Mucosa of descending colon (tissue), 3 donors: ENCODE measurements around the gene M6PR. TPM values are rescaled to one million over a fixed set of nuclear protein-coding genes. Genes with fewer than 3 reads are reported as not detected.

Experiments used
- ATAC-seq: fragments of 200-7000 bp; cut with Tn5 transposase; one replicate; pipeline ENCODE4 v1.9.1; 2020; ENCODE audit warnings: mild to moderate bottlenecking, moderate library complexity
- DNase-seq, 3 donors: peaks; one replicate each; pipeline ENCODE4 v3.0.0-alpha.2; 2020
- H3K36me3 ChIP-seq: fragments of 200-600 bp; one replicate; pipeline ENCODE4 v1.8.0; 2021; ENCODE audit warnings: low read depth, mild to moderate bottlenecking
- H3K4me1 ChIP-seq: fragments of 200-600 bp; one replicate; pipeline ENCODE4 v1.8.0; 2021; ENCODE audit warnings: low read depth, mild to moderate bottlenecking
- H3K4me3 ChIP-seq: fragments of 200-600 bp; one replicate; pipeline ENCODE4 v1.8.0; 2021; ENCODE audit warnings: mild to moderate bottlenecking
- H3K9me3 ChIP-seq: fragments of 200-600 bp; one replicate; pipeline ENCODE4 v1.8.0; 2021; ENCODE audit warnings: mild to moderate bottlenecking
- CTCF ChIP-seq: fragments of 200-600 bp; IDR thresholded peaks from one replicate; pipeline ENCODE4 v1.8.0; 2022; ENCODE audit warnings: antibody characterized with exemption, mild to moderate bottlenecking
- intact Hi-C, 2 donors: fragments of 100-400 bp; cut with DNase I in 1 of 2; cut with micrococcal nuclease in 1 of 2; formaldehyde crosslinking; loops; one replicate each; pipeline versions ENCODE4 v1.11.0 to v1.11.1; 2022; cut with DNase I, micrococcal nuclease
- long read RNA-seq, 2 donors: library from polyadenylated mRNA; unstranded; transcript quantifications; one replicate each; pipeline ENCODE4 v2.0.0, GENCODE V29; 2019 to 2021
- total RNA-seq, 3 donors: library from RNA; stranded (reverse); fragmentation: NEBNext Ultra II Directional in 2 of 3; extraction: Animal tissue kit (Norgen Biotek cat#: 25700) in 2 of 3; gene quantifications; one replicate each; pipeline versions ENCODE4 v1.2.1 to v1.2.4, GENCODE V29; 2021 to 2023
- donor health status: DM: no; HTN: no; CAD: no; lungs with moderate emphysema.
- donor health status: DM: no; HTN: no; CAD: no.
- donor health status: DM: no; HTN: yes; CAD: no.

The M6PR gene
- 100 to 1,000 TPM; 104 to 126 (median 105) TPM for total RNA-seq
- long read RNA-seq, donor 1, transcript M6PR-201 (7 exons, 2,756 nt): major isoform, 112 of 146 reads
- long read RNA-seq, donor 1, partial matches to known transcripts: 18 of 146 reads
- long read RNA-seq, donor 1, other reads (novel, unspliced or antisense): 14 of 146 reads
- long read RNA-seq, donor 2, transcript M6PR-201 (7 exons, 2,756 nt): major isoform, 38 of 54 reads
- long read RNA-seq, donor 2, partial matches to known transcripts: 3 of 54 reads
- long read RNA-seq, donor 2, other reads (novel, unspliced or antisense): 13 of 54 reads

- ATAC-seq: peak; percentile 93
- Histone ChIP-seq H3K9me3 (no peaks in the 10 kb centered on the region), H3K4me1 (peaks cover 12% of the 10 kb centered on the region), H3K36me3 (no peaks in the 10 kb centered on the region), H3K4me3 (peak within 1 kb of the TSS; percentile 81)
- DNase-seq: peak; percentile 93 to 96 (median 94)
- TF ChIP-seq CTCF: no peak
- intact Hi-C loops: no loop called here
Observed at GRCh38 chr12:8949342-8950220, at the start of gene M6PR. Gene M6PR (minus strand): TSS chr12:8949645. CDS start chr12:8946404, 3,241 bp downstream.

GRCh38 chr12:8996682-8997405 lies 47.4 kb upstream of the M6PR start:
- ATAC-seq: peak; percentile 47
- no peaks in the 10 kb centered on the region for H3K36me3 ChIP-seq
- no peak overlapping the region for H3K4me3 ChIP-seq
- no peak for TF ChIP-seq CTCF
- H3K4me1 ChIP-seq: no peaks in the 10 kb centered on the region
- DNase-seq: no peak
- intact Hi-C loops: no loop called here
- no peaks in the 10 kb centered on the region for H3K9me3 ChIP-seq

GRCh38 chr12:8995021-8995775 lies 45.8 kb upstream of the M6PR start:
- H3K4me3 ChIP-seq: no peak overlapping the region

GRCh38 chr12:8993827-8994226 lies 44.4 kb upstream of the M6PR start:
- no peak for DNase-seq
- no peak for ATAC-seq
- Histone ChIP-seq H3K36me3 (no peaks in the 10 kb centered on the region), H3K4me1 (no peaks in the 10 kb centered on the region), H3K9me3 (no peaks in the 10 kb centered on the region), H3K4me3 (no peak overlapping the region)
- TF ChIP-seq CTCF: no peak
- intact Hi-C loops: no loop called here

More at GRCh38 chr12:8995021-8995775, 45.8 kb upstream of the M6PR start:
- Histone ChIP-seq H3K4me1 (no peaks in the 10 kb centered on the region), H3K36me3 (no peaks in the 10 kb centered on the region), H3K9me3 (no peaks in the 10 kb centered on the region)
- TF ChIP-seq CTCF: no peak
- no peak for DNase-seq
- intact Hi-C loops: no loop called here
- no peak for ATAC-seq
